Stimulated activated CD8-positive, alpha-beta memory T cell treated with anti-CD3 and anti-CD28 coated beads, Interleukin-12 subunit alpha, Interleukin-12 subunit beta, amount 100 ng/mL, for 4 hours (primary cell): ENCODE results near the gene RAPSN.

ENCODE experiments used
- DNase-seq: peaks from one replicate; pipeline ENCODE4 v3.0.0-alpha.2; 2020; ENCODE audit warnings: low read depth

The RAPSN gene

DNA sequence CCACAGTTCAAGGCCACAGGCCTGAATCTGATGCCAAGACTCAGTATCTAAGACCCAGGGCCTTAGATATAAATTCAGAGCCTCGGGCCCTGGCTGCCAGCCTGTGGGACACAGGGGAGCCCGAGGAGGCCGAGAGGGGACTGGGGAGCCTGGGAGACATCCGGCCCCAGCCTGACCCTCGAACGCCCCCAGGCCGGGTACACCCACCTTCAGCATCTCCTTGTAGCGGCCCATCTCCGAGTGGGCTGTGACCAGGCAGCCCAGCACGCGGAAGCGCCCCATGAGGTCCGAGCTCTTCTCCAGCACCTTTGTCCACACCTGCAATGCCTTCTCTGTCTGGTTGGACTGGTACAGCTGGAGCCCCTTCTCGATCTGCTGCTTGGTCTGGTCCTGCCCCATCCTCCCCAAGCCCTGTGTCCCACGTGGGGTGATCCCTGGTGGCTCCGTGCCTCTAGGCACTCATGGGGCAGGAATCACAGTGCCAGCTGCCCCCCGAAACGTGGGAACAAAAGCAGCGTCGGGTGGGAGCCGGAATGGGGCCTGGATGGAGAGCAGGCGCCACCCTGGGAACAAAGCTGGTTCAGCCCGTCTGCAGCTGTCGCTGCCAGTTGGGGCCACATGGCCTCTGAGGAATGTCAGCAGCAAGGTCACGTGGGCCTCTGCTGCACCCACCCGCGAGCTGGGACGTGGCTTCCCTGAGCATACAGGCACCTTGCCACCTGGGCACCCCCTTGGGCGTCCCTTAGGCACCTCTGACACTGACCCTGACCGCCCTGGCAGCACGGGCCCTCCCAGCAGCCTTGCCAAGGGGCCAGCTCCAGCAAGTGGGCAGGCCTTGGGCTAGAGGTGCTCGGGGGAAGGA is at the start of gene RAPSN:
TSS of gene RAPSN (minus strand) at position 571 of the 862 bp plus-strand sequence. CDS start at position 399, 172 bp downstream.
- DNase-seq, result no peak

- no peak for DNase-seq
These were observed 49.2 kb upstream of the RAPSN start for GRCh38 chr11:47498149-47498548.

- DNase-seq, result no peak
These were observed 47.9 kb upstream of the RAPSN start for GRCh38 chr11:47496808-47497207.

DNA sequence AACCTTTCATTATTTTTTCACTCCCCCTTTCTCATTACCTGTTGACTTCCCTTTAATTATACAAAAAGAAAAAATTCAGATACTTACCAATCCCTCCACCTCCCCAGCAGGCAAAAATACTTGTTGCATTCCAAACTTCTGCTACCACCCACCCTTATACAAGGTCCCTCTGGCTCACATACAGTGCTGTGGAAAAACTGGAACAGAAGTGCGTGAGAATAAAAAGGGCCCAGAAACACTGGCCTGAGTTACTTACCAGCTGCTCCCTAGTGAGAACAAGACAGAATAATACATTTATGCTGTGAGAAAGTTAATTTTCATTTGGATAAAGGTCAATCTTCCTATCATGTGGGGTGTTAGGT is 46.9 kb upstream of the RAPSN start:
- DNase-seq, result no peak

DNA sequence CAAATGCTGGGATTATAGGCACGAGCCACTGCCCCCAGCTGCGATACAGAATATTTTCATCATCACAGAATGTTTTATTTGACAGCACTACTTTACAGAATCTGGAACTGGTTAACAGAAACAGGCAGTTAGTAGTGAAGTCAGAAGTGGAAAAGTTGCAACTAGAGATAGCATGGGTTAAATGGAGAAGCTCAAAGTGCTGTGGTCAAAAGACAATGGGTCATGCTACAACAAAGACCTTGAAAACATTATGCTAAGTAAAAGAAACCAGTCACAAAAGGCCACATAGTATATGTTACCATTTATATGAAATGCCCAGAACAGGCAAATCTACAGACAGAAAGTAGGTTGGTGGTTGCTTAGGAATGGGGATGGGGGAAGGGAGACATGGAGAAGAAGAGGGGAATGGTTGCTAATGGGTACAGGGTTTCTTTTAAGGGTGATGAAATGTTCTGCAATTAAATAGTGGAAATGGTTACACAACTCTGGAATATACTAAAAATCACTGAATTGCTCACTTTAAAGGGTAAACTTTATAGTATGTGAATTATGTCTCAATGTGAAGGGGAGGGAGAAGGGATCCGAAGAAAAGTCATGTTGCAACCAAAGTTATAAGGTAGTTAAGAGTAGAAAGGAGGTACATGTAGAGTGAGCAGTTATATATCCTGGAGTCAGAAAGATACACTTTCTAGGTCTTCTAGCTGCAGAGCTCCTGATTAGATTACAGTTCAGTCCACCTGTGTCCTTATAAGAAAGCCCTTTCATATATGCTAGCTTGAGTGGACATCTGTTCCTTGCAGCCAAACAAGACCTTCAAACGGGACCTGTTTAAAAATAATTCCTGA is 46.3 kb upstream of the RAPSN start:
- DNase-seq, result no peak

DNA sequence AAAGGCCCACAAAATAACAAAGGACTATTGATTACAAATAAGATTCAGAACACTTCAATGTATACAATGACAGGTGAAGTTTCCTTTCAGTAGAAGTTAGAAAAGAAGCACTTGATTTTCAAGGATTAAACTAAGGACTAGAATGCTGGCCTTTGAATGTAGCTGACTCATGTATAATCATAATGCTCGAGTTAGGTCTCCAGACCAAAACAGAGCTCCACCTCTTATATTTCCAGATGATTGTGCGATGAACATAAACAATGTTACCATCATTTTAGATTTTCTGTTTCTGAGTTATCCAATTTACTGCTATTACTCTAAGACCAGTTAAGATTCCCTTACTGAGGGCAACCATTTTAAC is 40.4 kb upstream of the RAPSN start:
- DNase-seq, result no peak

GRCh38 chr11:47488674-47489394 is 39.9 kb upstream of the RAPSN start:
- DNase-seq, result no peak

- no peak for DNase-seq
These were observed 39.2 kb upstream of the RAPSN start for GRCh38 chr11:47488111-47488510.

GRCh38 chr11:47487421-47487820 is 38.5 kb upstream of the RAPSN start:
- no peak for DNase-seq

DNA sequence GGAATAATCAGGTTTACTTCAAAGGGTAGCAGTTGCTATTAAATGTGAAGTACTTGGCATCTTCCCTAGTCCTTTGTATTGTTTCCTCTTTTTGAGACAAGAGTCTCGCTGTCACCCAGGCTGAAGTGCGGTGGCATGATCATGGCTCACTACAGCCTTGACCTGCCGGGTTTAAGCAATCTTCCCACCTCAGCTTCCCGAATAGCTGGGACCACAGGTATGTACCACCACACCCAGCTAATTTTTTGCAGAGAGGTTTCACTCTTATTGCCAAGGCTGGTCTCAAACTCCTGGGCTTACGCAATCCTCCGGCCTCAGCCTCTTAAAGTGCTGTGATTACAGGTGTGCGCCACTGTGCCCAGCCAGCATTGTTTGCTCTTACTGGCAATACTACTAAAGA is 36.2 kb upstream of the RAPSN start:
- DNase-seq, result no peak

- DNase-seq, result no peak
These were observed 34.5 kb upstream of the RAPSN start for GRCh38 chr11:47483457-47483856.

GRCh38 chr11:47480762-47481161 is 31.8 kb upstream of the RAPSN start:
- no peak for DNase-seq

- DNase-seq, result no peak
These were observed 29.9 kb upstream of the RAPSN start for GRCh38 chr11:47478651-47479329.

GRCh38 chr11:47477753-47478152 is 28.8 kb upstream of the RAPSN start:
- no peak for DNase-seq

DNA sequence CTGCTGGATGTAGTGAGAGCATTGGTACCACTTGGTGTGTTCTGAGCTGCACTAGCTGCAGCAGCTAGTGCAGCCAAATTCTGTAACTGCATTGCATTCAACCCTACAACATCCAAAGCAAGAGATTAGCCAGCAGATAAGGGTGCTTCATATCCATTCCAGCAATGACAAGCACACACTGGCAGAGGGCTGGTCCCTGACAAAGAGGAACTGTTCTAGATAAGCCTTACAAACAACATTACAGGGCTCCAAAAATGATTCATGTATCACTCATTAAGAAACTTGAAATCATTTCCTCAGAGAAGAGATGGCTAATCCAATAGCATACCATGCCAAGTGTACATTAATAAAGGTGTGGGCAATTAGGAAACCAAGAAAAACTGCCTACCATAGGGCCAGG is 28.4 kb upstream of the RAPSN start:
- no peak for DNase-seq

GRCh38 chr11:47470671-47471070 is 21.7 kb upstream of the RAPSN start:
- no peak for DNase-seq

DNA sequence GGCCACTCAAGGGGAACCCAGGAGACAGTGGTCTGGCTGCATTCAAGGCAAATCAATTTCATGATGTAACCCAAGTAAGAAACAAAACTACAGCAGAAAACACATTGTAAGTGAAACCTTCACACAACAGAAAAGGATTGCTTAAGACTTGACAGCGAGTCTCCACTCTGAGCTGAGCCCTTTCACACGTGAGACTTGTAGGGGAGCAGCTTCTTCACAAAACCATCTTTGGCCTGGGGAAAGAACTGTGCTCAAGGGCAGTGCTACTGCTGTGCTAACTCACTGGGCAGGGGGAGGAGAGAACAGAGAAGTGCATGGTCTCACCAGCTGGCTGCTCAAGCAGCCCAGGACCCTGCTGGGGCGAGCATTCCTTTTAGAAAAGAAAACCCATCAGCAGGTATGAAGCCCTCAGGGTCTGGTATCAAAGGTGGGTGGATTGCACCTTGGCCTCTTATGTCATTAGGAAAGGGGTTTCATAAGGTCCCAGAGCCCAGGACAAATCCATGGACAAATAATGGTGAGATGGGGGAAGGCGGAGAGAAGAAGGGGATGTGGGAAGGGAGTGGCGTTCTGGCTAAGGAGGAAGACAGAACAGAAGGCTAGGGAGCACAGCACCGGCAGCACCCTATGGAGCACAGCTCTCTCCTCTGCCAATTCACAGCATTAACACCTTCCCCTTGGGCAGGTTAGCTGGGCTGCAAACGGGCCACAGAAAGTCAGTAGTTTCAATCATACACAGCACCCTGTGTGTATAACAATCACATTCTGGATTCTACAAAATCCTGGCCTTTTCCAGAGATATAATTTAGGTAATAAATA is 20.6 kb upstream of the RAPSN start:
- no peak for DNase-seq

DNA sequence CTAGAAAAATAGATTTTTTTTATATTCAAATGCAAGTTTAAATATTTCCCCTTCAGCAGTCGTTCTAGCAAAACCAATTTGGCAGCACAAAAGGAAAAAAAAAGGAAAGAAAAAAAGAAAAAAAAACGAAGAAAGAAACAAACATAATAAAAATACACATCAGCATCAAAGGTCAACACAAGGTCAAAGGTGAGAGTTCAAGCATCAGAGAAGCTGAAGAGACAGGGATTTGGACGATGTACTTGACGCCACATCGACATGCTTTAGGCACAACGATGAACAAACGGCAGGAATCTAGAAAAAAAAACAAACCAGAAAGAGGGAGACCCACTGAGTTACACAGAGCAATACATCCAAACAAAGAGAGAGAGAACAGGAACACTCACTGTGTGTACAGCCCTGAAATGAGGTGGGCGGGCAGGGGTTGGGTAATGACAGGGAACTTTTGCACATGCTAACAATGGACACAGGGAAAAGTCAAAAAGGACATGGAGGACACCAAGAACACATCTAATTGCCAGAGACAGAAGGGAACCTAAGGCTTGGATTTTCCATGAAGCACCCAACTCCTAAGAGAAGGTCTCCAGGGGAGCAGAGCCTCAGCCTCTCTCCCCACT is 19.8 kb upstream of the RAPSN start:
- DNase-seq, result no peak

- no peak for DNase-seq
These were observed 18.4 kb upstream of the RAPSN start for GRCh38 chr11:47467357-47467756.

DNA sequence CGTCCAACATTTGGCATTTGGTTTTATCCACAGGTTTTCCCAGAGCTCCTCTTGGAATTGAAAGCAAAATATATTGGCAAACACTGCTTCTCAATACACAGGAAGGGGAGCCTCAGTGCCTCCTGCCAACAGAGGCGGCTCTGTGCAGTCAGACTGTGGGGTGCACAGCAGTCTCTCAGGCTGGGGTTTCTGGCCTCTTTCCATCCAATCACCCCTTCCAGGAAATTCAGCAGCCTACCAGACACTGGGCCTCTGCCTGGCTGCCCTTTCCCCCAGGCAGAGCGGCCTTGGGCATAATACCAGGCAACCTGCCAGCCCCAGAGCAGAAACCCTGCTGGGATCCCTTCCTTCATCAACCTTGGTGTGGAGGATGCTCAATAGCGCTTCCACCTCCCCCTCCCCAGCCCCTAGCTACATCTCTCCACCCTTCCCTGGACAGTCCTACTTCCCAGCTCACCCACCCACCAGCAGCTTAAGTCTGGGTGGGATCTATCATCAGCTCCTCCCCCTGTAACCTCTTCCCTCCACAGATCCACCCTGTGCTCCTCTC is 17.8 kb upstream of the RAPSN start:
- DNase-seq, result no peak
